ENCODE results near the gene ZKSCAN5.

DNA sequence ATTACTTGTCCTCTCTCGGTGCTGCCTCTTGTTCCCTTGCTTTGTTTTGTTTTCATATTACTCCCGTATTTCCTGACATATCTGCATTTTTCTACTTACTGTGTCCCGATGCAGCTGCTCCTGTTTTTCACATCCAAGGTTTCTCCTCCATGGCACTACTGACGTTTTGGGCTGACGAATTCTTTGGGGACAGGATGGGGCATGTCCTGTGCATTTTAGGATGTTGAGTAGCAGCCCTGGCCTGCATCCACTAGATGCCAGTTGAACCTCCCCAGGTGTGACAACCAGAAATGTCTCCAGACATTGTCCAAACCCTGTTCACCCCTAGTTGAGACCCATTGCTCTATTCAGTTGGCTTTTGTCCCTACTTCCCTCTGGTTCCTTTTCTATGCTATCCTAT is 19.4 kb upstream of the ZKSCAN5 start:
- TF ChIP-seq, protein P1, sequence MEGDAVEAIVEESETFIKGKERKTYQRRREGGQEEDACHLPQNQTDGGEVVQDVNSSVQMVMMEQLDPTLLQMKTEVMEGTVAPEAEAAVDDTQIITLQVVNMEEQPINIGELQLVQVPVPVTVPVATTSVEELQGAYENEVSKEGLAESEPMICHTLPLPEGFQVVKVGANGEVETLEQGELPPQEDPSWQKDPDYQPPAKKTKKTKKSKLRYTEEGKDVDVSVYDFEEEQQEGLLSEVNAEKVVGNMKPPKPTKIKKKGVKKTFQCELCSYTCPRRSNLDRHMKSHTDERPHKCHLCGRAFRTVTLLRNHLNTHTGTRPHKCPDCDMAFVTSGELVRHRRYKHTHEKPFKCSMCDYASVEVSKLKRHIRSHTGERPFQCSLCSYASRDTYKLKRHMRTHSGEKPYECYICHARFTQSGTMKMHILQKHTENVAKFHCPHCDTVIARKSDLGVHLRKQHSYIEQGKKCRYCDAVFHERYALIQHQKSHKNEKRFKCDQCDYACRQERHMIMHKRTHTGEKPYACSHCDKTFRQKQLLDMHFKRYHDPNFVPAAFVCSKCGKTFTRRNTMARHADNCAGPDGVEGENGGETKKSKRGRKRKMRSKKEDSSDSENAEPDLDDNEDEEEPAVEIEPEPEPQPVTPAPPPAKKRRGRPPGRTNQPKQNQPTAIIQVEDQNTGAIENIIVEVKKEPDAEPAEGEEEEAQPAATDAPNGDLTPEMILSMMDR (IDR thresholded peaks at IDR 0.05) = no peak
- TF ChIP-seq ZFX (IDR thresholded peaks at IDR 0.05; ENCODE audit: borderline replicate concordance) = no peak

Measured in 22Rv1 (cell line).